IPS DF 19.7 (cell line): ENCODE data around the gene ZSCAN10.

Source experiments
- DNase-seq: peaks from one replicate; pipeline ENCODE4 v3.0.0-alpha.2; 2013; ENCODE audit warnings: low read depth, low spot score

The ZSCAN10 gene

GRCh38 chr16:3134338-3135125 lies 35.4 kb upstream of the ZSCAN10 start, which contains the start of gene ZNF213:
Gene ZNF213 (plus strand): TSS chr16:3135029. CDS start chr16:3137281, 2,252 bp downstream.
- peak; percentile 97 for DNase-seq

- no peak for DNase-seq
These were observed 34.8 kb upstream of the ZSCAN10 start for GRCh38 chr16:3133844-3134243.

GRCh38 chr16:3131755-3132377 lies 32.8 kb upstream of the ZSCAN10 start:
- DNase-seq = no peak

GRCh38 chr16:3129137-3130131 lies 30.3 kb upstream of the ZSCAN10 start:
- DNase-seq = no peak

GRCh38 chr16:3127745-3128144 lies 28.7 kb upstream of the ZSCAN10 start:
- no peak for DNase-seq

GRCh38 chr16:3123986-3124886 lies 25.1 kb upstream of the ZSCAN10 start:
- no peak for DNase-seq

- no peak for DNase-seq
These were observed 24.0 kb upstream of the ZSCAN10 start for GRCh38 chr16:3122926-3123570.

- DNase-seq = no peak
These were observed 22.9 kb upstream of the ZSCAN10 start for GRCh38 chr16:3121851-3122467.

- no peak for DNase-seq
These were observed 21.3 kb upstream of the ZSCAN10 start for GRCh38 chr16:3120435-3120834.

GRCh38 chr16:3119701-3120408 lies 20.8 kb upstream of the ZSCAN10 start:
- DNase-seq = no peak

GRCh38 chr16:3119286-3119685 lies 20.2 kb upstream of the ZSCAN10 start:
- DNase-seq = no peak

- no peak for DNase-seq
These were observed 19.8 kb upstream of the ZSCAN10 start for GRCh38 chr16:3118846-3119245.

GRCh38 chr16:3118204-3118790 lies 19.2 kb upstream of the ZSCAN10 start:
- no peak for DNase-seq

GRCh38 chr16:3115561-3115960 lies 16.5 kb upstream of the ZSCAN10 start:
- DNase-seq = no peak

GRCh38 chr16:3115003-3115402 lies 15.9 kb upstream of the ZSCAN10 start:
- DNase-seq = no peak

- no peak for DNase-seq
These were observed 14.8 kb upstream of the ZSCAN10 start for GRCh38 chr16:3113765-3114479.

GRCh38 chr16:3112881-3113574 lies 13.9 kb upstream of the ZSCAN10 start:
- DNase-seq = no peak
